Endodermal cell (in vitro differentiated cells): Measurements from ENCODE around the gene RTRAF. TPM values are rescaled to one million over a fixed set of nuclear protein-coding genes. Genes with fewer than 3 reads are reported as not detected.

Experiments used
- DNase-seq: peaks from one replicate; pipeline ENCODE4 v3.0.0-alpha.2; 2017
- H3K27ac ChIP-seq: 2 replicates; pipeline ENCODE4 v1.5.1; 2013; ENCODE audit warnings: mild to moderate bottlenecking, low read depth, low read length, moderate library complexity
- H3K27me3 ChIP-seq: 2 replicates; pipeline ENCODE4 v1.6.1; 2013; ENCODE audit warnings: mild to moderate bottlenecking, low read length, moderate library complexity; ENCODE audit not compliant: insufficient read depth, control insufficient read depth, poor library complexity, severe bottlenecking
- H3K36me3 ChIP-seq: 2 replicates; pipeline ENCODE4 v1.7.0; 2013; ENCODE audit warnings: mild to moderate bottlenecking, low read length, moderate library complexity; ENCODE audit not compliant: control insufficient read depth, insufficient read depth
- H3K4me1 ChIP-seq: one replicate; pipeline ENCODE4 v1.7.0; 2013; ENCODE audit warnings: low read length; ENCODE audit not compliant: control insufficient read depth, insufficient read depth
- H3K4me3 ChIP-seq: 2 replicates; pipeline ENCODE4 v1.5.1; 2013; ENCODE audit warnings: mild to moderate bottlenecking, low read length, moderate library complexity
- H3K9ac ChIP-seq: 2 replicates; pipeline ENCODE4 v1.6.1; 2013; ENCODE audit warnings: mild to moderate bottlenecking, low read length, moderate library complexity; ENCODE audit not compliant: poor library complexity, severe bottlenecking; ENCODE audit errors: extremely low read depth
- H3K9me3 ChIP-seq: 2 replicates; pipeline ENCODE4 v1.6.1; 2013; ENCODE audit warnings: mild to moderate bottlenecking, low read length, moderate library complexity; ENCODE audit not compliant: control insufficient read depth
- H3K27ac Mint-ChIP-seq: 2 replicates; pipeline ENCODE4 v1.8.0; 2020; ENCODE audit warnings: mixed read lengths
- H3K27me3 Mint-ChIP-seq: 2 replicates; pipeline ENCODE4 v1.8.0; 2021; ENCODE audit warnings: mild to moderate bottlenecking, mixed read lengths; ENCODE audit not compliant: insufficient read depth
- H3K36me3 Mint-ChIP-seq: 2 replicates; pipeline ENCODE4 v1.8.0; 2020; ENCODE audit warnings: low read depth, mixed read lengths
- H3K4me1 Mint-ChIP-seq: 2 replicates; pipeline ENCODE4 v1.8.0; 2020; ENCODE audit warnings: mixed read lengths
- H3K4me3 Mint-ChIP-seq: 2 replicates; pipeline ENCODE4 v1.8.0; 2020; ENCODE audit warnings: mild to moderate bottlenecking, moderate library complexity, mixed read lengths
- H3K9me3 Mint-ChIP-seq: 2 replicates; pipeline ENCODE4 v1.8.0; 2020; ENCODE audit warnings: mild to moderate bottlenecking, mixed read lengths
- WGBS, 2 experiments: methylation state at CpG; one replicate each; pipeline versions ENCODE4 v1.1.5 to v1.1.7; 2013; ENCODE audit warnings: missing lambda C conversion rate in 2 of 2, mixed read lengths in 1 of 2; ENCODE audit not compliant: insufficient coverage in 1 of 2, insufficient read length in 1 of 2; 5-methylcytosine and 5-hydroxymethylcytosine counted together
- total RNA-seq, 2 donors: library from RNA; stranded (reverse); fragmentation: NEBNext Ultra II Directional in 1 of 2; extraction: Animal tissue kit (Norgen Biotek cat#: 25700) in 1 of 2; gene quantifications; 2 replicates in 1 of 2; 3 replicates in 1 of 2; pipeline ENCODE4 v1.2.1, GENCODE V29; 2021
- TF ChIP-seq, protein P1 (sequence below): fragments of 200-600 bp; sonication (generic); conservative IDR thresholded peaks from 2 replicates; pipeline ENCODE4 v1.5.0; 2021; ENCODE audit warnings: antibody characterized with exemption, mild to moderate bottlenecking

RTRAF gene
- total RNA-seq, 2 donors from 2014 or later = 284 to 307 TPM

GRCh38 chr14:52020161-52020714, 30.9 kb downstream of the RTRAF start:
- H3K4me1 ChIP-seq = peaks cover 8% of the 10 kb centered on the region
- peaks cover 15% of the 10 kb centered on the region for H3K9me3 ChIP-seq
- H3K4me3 ChIP-seq = peak overlapping the region; percentile 54
- H3K36me3 ChIP-seq = no peaks in the 10 kb centered on the region
- DNase-seq = no peak
- TF ChIP-seq, protein P1, sequence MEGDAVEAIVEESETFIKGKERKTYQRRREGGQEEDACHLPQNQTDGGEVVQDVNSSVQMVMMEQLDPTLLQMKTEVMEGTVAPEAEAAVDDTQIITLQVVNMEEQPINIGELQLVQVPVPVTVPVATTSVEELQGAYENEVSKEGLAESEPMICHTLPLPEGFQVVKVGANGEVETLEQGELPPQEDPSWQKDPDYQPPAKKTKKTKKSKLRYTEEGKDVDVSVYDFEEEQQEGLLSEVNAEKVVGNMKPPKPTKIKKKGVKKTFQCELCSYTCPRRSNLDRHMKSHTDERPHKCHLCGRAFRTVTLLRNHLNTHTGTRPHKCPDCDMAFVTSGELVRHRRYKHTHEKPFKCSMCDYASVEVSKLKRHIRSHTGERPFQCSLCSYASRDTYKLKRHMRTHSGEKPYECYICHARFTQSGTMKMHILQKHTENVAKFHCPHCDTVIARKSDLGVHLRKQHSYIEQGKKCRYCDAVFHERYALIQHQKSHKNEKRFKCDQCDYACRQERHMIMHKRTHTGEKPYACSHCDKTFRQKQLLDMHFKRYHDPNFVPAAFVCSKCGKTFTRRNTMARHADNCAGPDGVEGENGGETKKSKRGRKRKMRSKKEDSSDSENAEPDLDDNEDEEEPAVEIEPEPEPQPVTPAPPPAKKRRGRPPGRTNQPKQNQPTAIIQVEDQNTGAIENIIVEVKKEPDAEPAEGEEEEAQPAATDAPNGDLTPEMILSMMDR = no peak
- Mint-ChIP-seq H3K9me3 (peaks cover 7% of the 10 kb centered on the region), H3K4me3 (no peak overlapping the region), H3K4me1 (peaks cover 48% of the 10 kb centered on the region), H3K27ac (no peak overlapping the region), H3K27me3 (no peaks in the 10 kb centered on the region), H3K36me3 (no peaks in the 10 kb centered on the region)
- no peak overlapping the region for H3K9ac ChIP-seq
- H3K27me3 ChIP-seq = no peaks in the 10 kb centered on the region
- H3K27ac ChIP-seq = no peak overlapping the region
- WGBS, 2 experiments = 88 to 90% methylated on average over 4 to 5 of the region's 5 CpGs

DNA sequence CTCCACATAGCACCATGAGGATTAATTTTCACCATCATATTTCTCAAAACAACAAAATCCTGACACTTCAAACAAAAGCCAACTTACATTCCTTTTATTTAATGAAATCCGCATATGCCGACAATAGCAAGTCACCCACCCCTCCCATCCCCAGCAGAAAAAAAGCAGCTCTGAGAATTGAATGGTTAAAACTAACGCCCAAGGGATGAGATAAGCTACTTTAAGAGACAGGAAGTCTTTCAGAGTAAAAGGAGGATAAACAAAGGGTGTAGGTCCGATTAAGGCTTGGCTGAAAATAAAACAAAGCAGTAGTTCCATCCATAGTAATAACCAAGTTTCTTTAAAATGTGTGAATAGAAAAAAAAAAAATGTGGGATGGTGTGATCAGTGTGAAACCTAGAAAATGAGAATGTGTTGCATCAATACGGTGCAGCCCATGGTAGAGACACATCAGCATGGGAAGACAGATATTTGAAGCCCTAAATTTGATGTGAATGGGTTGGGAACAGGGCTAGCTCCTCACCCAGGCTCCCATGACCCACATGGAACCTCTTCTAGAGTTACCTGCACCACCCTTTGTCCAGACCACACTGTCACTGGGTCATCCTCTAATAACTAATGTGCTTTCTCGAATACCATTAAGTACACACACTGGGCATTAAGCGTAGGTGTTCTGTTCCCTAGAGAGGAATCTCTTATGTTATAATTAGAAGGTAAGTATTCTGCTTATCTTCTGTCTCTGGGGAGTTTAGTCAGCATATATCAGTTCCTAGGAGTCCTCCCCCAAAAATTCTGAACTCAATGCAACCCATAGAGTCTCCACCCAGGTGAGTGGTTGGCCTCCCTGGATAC, 31.7 kb downstream of the RTRAF start:
- no peaks in the 10 kb centered on the region for H3K27me3 ChIP-seq
- H3K36me3 Mint-ChIP-seq = no peaks in the 10 kb centered on the region
- no peak overlapping the region for H3K27ac ChIP-seq
- H3K9ac ChIP-seq = no peak overlapping the region
- WGBS, 2 experiments = 63% methylated on average over 7 of the region's 7 CpGs; no CpG with 5 or more reads in 1 of the 2 experiments
- peaks cover 15% of the 10 kb centered on the region for H3K9me3 ChIP-seq
- H3K4me1 Mint-ChIP-seq = peaks cover 51% of the 10 kb centered on the region
- TF ChIP-seq, protein P1 = no peak
- no peaks in the 10 kb centered on the region for H3K36me3 ChIP-seq
- peaks cover 7% of the 10 kb centered on the region for H3K9me3 Mint-ChIP-seq
- H3K4me1 ChIP-seq = peaks cover 8% of the 10 kb centered on the region
- no peaks in the 10 kb centered on the region for H3K27me3 Mint-ChIP-seq
- peak overlapping the region; percentile 54 for H3K4me3 ChIP-seq
- DNase-seq = no peak
- H3K4me3 Mint-ChIP-seq = no peak overlapping the region
- peak overlapping the region; percentile 50 for H3K27ac Mint-ChIP-seq

GRCh38 chr14:52021957-52022600, 32.7 kb downstream of the RTRAF start:
- Mint-ChIP-seq H3K27ac (no peak overlapping the region), H3K27me3 (no peaks in the 10 kb centered on the region), H3K4me3 (no peak overlapping the region), H3K9me3 (peaks cover 7% of the 10 kb centered on the region), H3K36me3 (no peaks in the 10 kb centered on the region), H3K4me1 (peaks cover 48% of the 10 kb centered on the region)
- H3K4me1 ChIP-seq = peaks cover 8% of the 10 kb centered on the region
- WGBS, 2 experiments = 90 to 93% methylated on average over 5 to 6 of the region's 6 CpGs
- no peak overlapping the region for H3K4me3 ChIP-seq
- TF ChIP-seq, protein P1 = no peak
- no peak overlapping the region for H3K27ac ChIP-seq
- DNase-seq = no peak
- peaks cover 15% of the 10 kb centered on the region for H3K9me3 ChIP-seq
- H3K27me3 ChIP-seq = no peaks in the 10 kb centered on the region
- H3K36me3 ChIP-seq = no peaks in the 10 kb centered on the region
- no peak overlapping the region for H3K9ac ChIP-seq
